PFSK-1 (cell line): ENCODE data around the gene CUBN.

Source experiments
- POLR2AphosphoS5 ChIP-seq: IDR thresholded peaks from 2 replicates; pipeline ENCODE4 v1.6.1; 2012; ENCODE audit warnings: low read depth, mild to moderate bottlenecking, control low read depth, low read length, moderate library complexity
- SIN3A ChIP-seq: IDR thresholded peaks from 2 replicates; pipeline ENCODE4 v1.6.1; 2012; ENCODE audit warnings: mild to moderate bottlenecking, low read length, moderate library complexity, borderline replicate concordance; ENCODE audit not compliant: insufficient read depth

- TF ChIP-seq SIN3A = no peak
- TF ChIP-seq POLR2AphosphoS5 = no peak
These were observed 177.5 kb downstream of the CUBN start for GRCh38 chr10:16952080-16952479.
